Activated CD8-positive, alpha-beta memory T cell treated with anti-CD3 and anti-CD28 coated beads, Interleukin-2, amount 50 U/mL, for 24 hours (primary cell): Measurements from ENCODE around the gene ZPBP2.
"Not testable (repeated sequence)": the region's sequence is repeated elsewhere in the genome, so short reads cannot be mapped to it uniquely, and the experiment has no call there.

Experiments
- DNase-seq: peaks from one replicate; pipeline ENCODE4 v3.0.0-alpha.2; 2020; ENCODE audit errors: extremely low read depth

ZPBP2 gene

GRCh38 chr17:39867880-39868553 is at the start of gene ZPBP2:
Gene ZPBP2, plus strand, starts transcription at chr17:39868202. Its CDS starts 153 bp downstream, at chr17:39868355.
- no peak for DNase-seq

- DNase-seq: no peak
These were observed 49.5 kb upstream of the ZPBP2 start for GRCh38 chr17:39818358-39819000.

GRCh38 chr17:39820541-39820940 is 47.5 kb upstream of the ZPBP2 start:
- no peak for DNase-seq

- no peak for DNase-seq
These were observed 47.0 kb upstream of the ZPBP2 start for GRCh38 chr17:39820987-39821386.

GRCh38 chr17:39822051-39822451 is 46.0 kb upstream of the ZPBP2 start:
- no peak for DNase-seq

- DNase-seq: no peak
These were observed 44.5 kb upstream of the ZPBP2 start for GRCh38 chr17:39823407-39824054.

GRCh38 chr17:39826334-39826733 is 41.7 kb upstream of the ZPBP2 start:
- no peak for DNase-seq

GRCh38 chr17:39828443-39828842 is 39.6 kb upstream of the ZPBP2 start:
- DNase-seq: no peak

- no peak for DNase-seq
These were observed 36.4 kb upstream of the ZPBP2 start for GRCh38 chr17:39831588-39831987.

GRCh38 chr17:39834017-39834416 is 34.0 kb upstream of the ZPBP2 start:
- DNase-seq: no peak

- DNase-seq: no peak
These were observed 32.8 kb upstream of the ZPBP2 start for GRCh38 chr17:39835038-39835786.

- no peak for DNase-seq
These were observed 31.9 kb upstream of the ZPBP2 start for GRCh38 chr17:39836117-39836516.

- DNase-seq: no peak
These were observed 29.9 kb upstream of the ZPBP2 start for GRCh38 chr17:39838057-39838456.

GRCh38 chr17:39838784-39839183 is 29.2 kb upstream of the ZPBP2 start:
- DNase-seq: no peak

GRCh38 chr17:39841134-39841683 is 26.8 kb upstream of the ZPBP2 start:
- DNase-seq: no peak

GRCh38 chr17:39845052-39845846 is 22.8 kb upstream of the ZPBP2 start:
- no peak for DNase-seq

- no peak for DNase-seq
These were observed 21.8 kb upstream of the ZPBP2 start for GRCh38 chr17:39846205-39846604.

- DNase-seq: no peak
These were observed 19.4 kb upstream of the ZPBP2 start for GRCh38 chr17:39848600-39848999.

- DNase-seq: not testable (repeated sequence)
These were observed 17.8 kb upstream of the ZPBP2 start for GRCh38 chr17:39850186-39850585.

- no peak for DNase-seq
These were observed 15.8 kb upstream of the ZPBP2 start for GRCh38 chr17:39852239-39852638.

GRCh38 chr17:39854909-39855308 is 13.1 kb upstream of the ZPBP2 start:
- DNase-seq: no peak
